DND-41 (cell line): ENCODE data around the gene LIPG.

Experiments
- ATAC-seq: fragments of 200-7000 bp; cut with Tn5 transposase; 3 replicates; pipeline ENCODE4 v1.9.1; 2021; ENCODE audit warnings: low read depth; ENCODE audit not compliant: insufficient read depth
- DNase-seq: peaks from one replicate; pipeline ENCODE4 v3.0.0-alpha.2; 2020
- H2AFZ ChIP-seq: 2 replicates; pipeline ENCODE4 v1.6.0; 2012; ENCODE audit warnings: low read depth, low read length
- H3K27ac ChIP-seq: 2 replicates; pipeline ENCODE4 v1.5.1; 2012; ENCODE audit warnings: low read length, inconsistent platforms
- H3K27me3 ChIP-seq: fragments of 200-600 bp; sonication (generic); 2 replicates; pipeline ENCODE4 v1.6.0; 2012; ENCODE audit warnings: low read length, mild to moderate bottlenecking, inconsistent platforms; ENCODE audit not compliant: insufficient read depth, poor library complexity
- H3K36me3 ChIP-seq: 2 replicates; pipeline ENCODE4 v1.5.1; 2012; ENCODE audit warnings: low read length, inconsistent platforms; ENCODE audit not compliant: insufficient read depth
- H3K4me1 ChIP-seq: 2 replicates; pipeline ENCODE4 v1.5.1; 2012; ENCODE audit warnings: mild to moderate bottlenecking, low read length; ENCODE audit not compliant: insufficient read depth
- H3K4me2 ChIP-seq: 2 replicates; pipeline ENCODE4 v1.6.0; 2012; ENCODE audit warnings: mild to moderate bottlenecking, moderate library complexity, low read length, inconsistent platforms; ENCODE audit not compliant: insufficient read depth
- H3K4me3 ChIP-seq, 2 experiments: fragments of 200-600 bp in 1 of 2; shearing (Covaris generic) in 1 of 2; 2 replicates each; pipeline ENCODE4 v1.5.1; 2012 to 2016; ENCODE audit warnings: inconsistent platforms in 2 of 2, low read length in 2 of 2, mild to moderate bottlenecking in 2 of 2, low read depth in 1 of 2, moderate library complexity in 1 of 2
- H3K79me2 ChIP-seq: 2 replicates; pipeline ENCODE4 v1.6.0; 2012; ENCODE audit warnings: low read length, inconsistent platforms; ENCODE audit not compliant: insufficient read depth
- H3K9ac ChIP-seq: 2 replicates; pipeline ENCODE4 v1.6.0; 2012; ENCODE audit warnings: low read depth, mild to moderate bottlenecking, inconsistent platforms, low read length, moderate library complexity
- H3K9me3 ChIP-seq: 2 replicates; pipeline ENCODE4 v1.5.1; 2012; ENCODE audit warnings: low read length, moderate library complexity, mild to moderate bottlenecking, inconsistent platforms; ENCODE audit not compliant: insufficient read depth, severe bottlenecking
- H4K20me1 ChIP-seq: 2 replicates; pipeline ENCODE4 v1.6.0; 2012; ENCODE audit warnings: low read length; ENCODE audit not compliant: insufficient read depth
- EZH2 ChIP-seq: IDR thresholded peaks from 3 replicates; pipeline ENCODE4 v1.6.1; 2012; ENCODE audit warnings: borderline replicate concordance, low read depth, mild to moderate bottlenecking, moderate library complexity, low read length, inconsistent platforms; ENCODE audit not compliant: severe bottlenecking
- TF ChIP-seq, protein P1 (sequence below): IDR thresholded peaks from 2 replicates; pipeline ENCODE4 v1.5.1; 2012; ENCODE audit warnings: borderline replicate concordance, low read length, moderate library complexity, mild to moderate bottlenecking; ENCODE audit not compliant: poor library complexity, severe bottlenecking; ENCODE audit errors: extremely low read depth

LIPG gene

DNA sequence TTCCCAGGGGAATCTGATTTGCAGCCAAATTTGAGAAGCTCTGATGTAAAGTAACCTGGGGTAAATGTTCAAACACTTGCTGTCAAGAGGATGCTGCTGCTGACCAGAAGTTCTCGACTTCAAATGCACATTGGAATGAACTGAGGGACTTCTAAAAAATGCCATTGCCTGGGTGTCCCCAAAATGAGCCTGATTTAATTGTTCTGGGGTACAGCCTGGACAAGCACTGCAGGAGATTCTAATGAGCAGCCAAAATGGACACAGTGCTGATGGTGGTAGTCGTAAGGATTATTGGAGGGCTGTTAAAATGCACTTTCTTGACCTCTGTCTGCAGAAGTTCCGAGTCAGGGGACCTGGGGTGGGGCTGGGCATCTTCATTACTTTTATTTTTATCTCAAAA, 49.5 kb downstream of the LIPG start:
- H3K4me1 ChIP-seq = no peaks in the 10 kb centered on the region
- TF ChIP-seq, protein P1, sequence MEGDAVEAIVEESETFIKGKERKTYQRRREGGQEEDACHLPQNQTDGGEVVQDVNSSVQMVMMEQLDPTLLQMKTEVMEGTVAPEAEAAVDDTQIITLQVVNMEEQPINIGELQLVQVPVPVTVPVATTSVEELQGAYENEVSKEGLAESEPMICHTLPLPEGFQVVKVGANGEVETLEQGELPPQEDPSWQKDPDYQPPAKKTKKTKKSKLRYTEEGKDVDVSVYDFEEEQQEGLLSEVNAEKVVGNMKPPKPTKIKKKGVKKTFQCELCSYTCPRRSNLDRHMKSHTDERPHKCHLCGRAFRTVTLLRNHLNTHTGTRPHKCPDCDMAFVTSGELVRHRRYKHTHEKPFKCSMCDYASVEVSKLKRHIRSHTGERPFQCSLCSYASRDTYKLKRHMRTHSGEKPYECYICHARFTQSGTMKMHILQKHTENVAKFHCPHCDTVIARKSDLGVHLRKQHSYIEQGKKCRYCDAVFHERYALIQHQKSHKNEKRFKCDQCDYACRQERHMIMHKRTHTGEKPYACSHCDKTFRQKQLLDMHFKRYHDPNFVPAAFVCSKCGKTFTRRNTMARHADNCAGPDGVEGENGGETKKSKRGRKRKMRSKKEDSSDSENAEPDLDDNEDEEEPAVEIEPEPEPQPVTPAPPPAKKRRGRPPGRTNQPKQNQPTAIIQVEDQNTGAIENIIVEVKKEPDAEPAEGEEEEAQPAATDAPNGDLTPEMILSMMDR = no peak
- TF ChIP-seq EZH2 = no peak
- no peak for ATAC-seq

DNA sequence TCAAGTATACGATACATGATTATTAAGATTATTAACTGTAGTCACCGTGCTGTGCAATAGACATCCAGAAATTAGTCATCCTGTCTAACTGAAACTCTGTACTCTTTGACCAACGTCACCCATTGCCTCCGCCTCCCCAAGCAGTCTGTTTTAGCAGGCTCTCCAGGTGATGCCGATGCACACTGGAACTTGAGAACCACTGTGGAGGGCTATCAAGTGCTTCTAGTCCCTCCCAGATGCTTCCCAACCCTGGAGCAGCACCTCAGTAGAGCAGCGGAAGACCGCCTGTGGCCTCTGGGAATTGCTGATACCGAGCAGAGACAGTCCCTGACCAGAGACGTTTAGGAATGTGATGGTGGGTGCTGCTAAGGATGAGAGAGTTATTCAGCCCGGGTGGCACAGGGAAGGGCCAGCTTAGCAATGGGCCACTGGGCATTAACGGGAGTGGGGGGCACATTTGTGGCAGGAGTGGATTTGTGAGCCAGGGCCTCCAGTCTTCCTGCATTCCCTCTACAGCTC, 50.7 kb downstream of the LIPG start:
- Histone ChIP-seq H3K36me3 (no peaks in the 10 kb centered on the region), H3K79me2 (no peaks in the 10 kb centered on the region), H3K27ac (no peak overlapping the region), H3K9me3 (no peaks in the 10 kb centered on the region), H4K20me1 (no peaks in the 10 kb centered on the region; the same call in none of the 2 replicates), H3K4me2 (no peak overlapping the region), H3K9ac (no peak overlapping the region), H3K4me3 (no peak overlapping the region), H3K27me3 (peaks cover 12% of the 10 kb centered on the region), H2AFZ (no peak overlapping the region), H3K4me1 (no peaks in the 10 kb centered on the region)
- ATAC-seq (no peak), DNase-seq (no peak)
- TF ChIP-seq, protein P1 = no peak
- TF ChIP-seq EZH2 = no peak

More for the DNA sequence above, 49.5 kb downstream of the LIPG start:
- Histone ChIP-seq H3K27ac (no peak overlapping the region), H3K79me2 (no peaks in the 10 kb centered on the region), H3K36me3 (no peaks in the 10 kb centered on the region), H3K9me3 (no peaks in the 10 kb centered on the region), H3K4me3 (no peak overlapping the region), H2AFZ (no peak overlapping the region), H3K4me2 (no peak overlapping the region), H3K27me3 (peaks cover 10% of the 10 kb centered on the region), H4K20me1 (no peaks in the 10 kb centered on the region; the same call in 1 of the 2 replicates), H3K9ac (no peak overlapping the region)
- no peak for DNase-seq

DNA sequence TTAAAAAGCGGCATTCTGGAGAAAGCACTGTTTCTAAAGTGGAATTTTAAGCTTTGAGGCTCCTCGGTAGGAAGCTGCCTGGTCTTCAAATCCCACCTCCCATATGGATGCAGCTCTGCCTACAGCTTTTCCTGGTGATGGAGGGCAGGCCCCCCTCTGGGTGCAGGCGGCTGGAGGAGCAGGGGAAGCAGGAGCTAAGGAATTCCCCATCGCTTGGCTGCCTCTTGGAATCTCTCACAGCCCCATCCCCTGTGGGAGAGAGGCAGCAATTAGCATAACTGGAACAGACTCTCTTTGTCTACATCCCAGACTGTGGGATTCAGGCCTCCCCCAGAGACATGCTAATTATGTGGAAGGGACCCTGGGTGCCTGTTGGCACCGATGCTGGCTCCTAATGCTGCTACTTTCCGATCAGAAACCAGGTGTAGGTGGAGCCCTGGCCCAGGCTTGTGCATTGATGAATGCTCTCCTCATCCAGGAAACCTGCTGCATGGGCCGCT, 51.3 kb downstream of the LIPG start:
- Histone ChIP-seq H4K20me1 (no peaks in the 10 kb centered on the region; the same call in none of the 2 replicates), H3K27ac (no peak overlapping the region), H3K27me3 (peaks cover 12% of the 10 kb centered on the region), H3K4me3 (no peak overlapping the region), H3K4me2 (no peak overlapping the region), H3K4me1 (no peaks in the 10 kb centered on the region), H3K79me2 (no peaks in the 10 kb centered on the region), H3K9ac (no peak overlapping the region), H3K9me3 (no peaks in the 10 kb centered on the region), H2AFZ (no peak overlapping the region), H3K36me3 (no peaks in the 10 kb centered on the region)
- DNase-seq = no peak
- TF ChIP-seq, protein P1 = no peak
- TF ChIP-seq EZH2 = no peak
- no peak for ATAC-seq
